CD4-positive, alpha-beta T cell treated with Interleukin-6 for 4 hours (primary cell): ENCODE data around the gene SCLY.

ENCODE experiments used
- DNase-seq: peaks from one replicate; pipeline ENCODE4 v3.0.0-alpha.2; 2020; ENCODE audit warnings: mixed read lengths

SCLY gene

GRCh38 chr2:238075397-238075796, 14.6 kb downstream of the SCLY start:
- DNase-seq, result no peak

GRCh38 chr2:238077292-238077691, 16.5 kb downstream of the SCLY start:
- DNase-seq, result no peak

- no peak for DNase-seq
These were observed 19.1 kb downstream of the SCLY start for GRCh38 chr2:238079874-238080327.

GRCh38 chr2:238080518-238080917, 19.7 kb downstream of the SCLY start:
- no peak for DNase-seq

GRCh38 chr2:238081150-238081549, 20.3 kb downstream of the SCLY start:
- no peak for DNase-seq

- no peak for DNase-seq
These were observed 20.8 kb downstream of the SCLY start for GRCh38 chr2:238081561-238081960.

GRCh38 chr2:238082151-238082550, 21.4 kb downstream of the SCLY start:
- DNase-seq, result no peak

GRCh38 chr2:238082827-238083226, 22.0 kb downstream of the SCLY start:
- no peak for DNase-seq

- no peak for DNase-seq
These were observed 23.1 kb downstream of the SCLY start for GRCh38 chr2:238083919-238084318.

- DNase-seq, result no peak
These were observed 24.0 kb downstream of the SCLY start for GRCh38 chr2:238084761-238085160.

GRCh38 chr2:238085899-238086298, 25.1 kb downstream of the SCLY start:
- DNase-seq, result no peak

GRCh38 chr2:238087211-238087610, 26.4 kb downstream of the SCLY start:
- DNase-seq, result no peak

- no peak for DNase-seq
These were observed 30.1 kb downstream of the SCLY start for GRCh38 chr2:238090887-238091286.

- DNase-seq, result no peak
These were observed 30.7 kb downstream of the SCLY start for GRCh38 chr2:238091436-238092060.

- DNase-seq, result no peak
These were observed 31.8 kb downstream of the SCLY start for GRCh38 chr2:238092486-238093035.

GRCh38 chr2:238093181-238094140, 32.7 kb downstream of the SCLY start:
- DNase-seq, result no peak

- DNase-seq, result no peak
These were observed 33.7 kb downstream of the SCLY start for GRCh38 chr2:238094438-238095022.

GRCh38 chr2:238095143-238095542, 34.3 kb downstream of the SCLY start:
- no peak for DNase-seq

GRCh38 chr2:238096311-238097011, 35.7 kb downstream of the SCLY start:
- no peak for DNase-seq

- DNase-seq, result no peak
These were observed 36.6 kb downstream of the SCLY start for GRCh38 chr2:238097201-238097987.

- peak; percentile 14 for DNase-seq
These were observed 37.4 kb downstream of the SCLY start for GRCh38 chr2:238097988-238098871.
